Activated CD4-positive, CD25-positive, alpha-beta regulatory T cell treated with anti-CD3 and anti-CD28 coated beads, Interleukin-2, amount 50 U/mL, for 16 hours (primary cell): ENCODE data around the gene CRYZL1.

Source experiments
- DNase-seq: peaks from one replicate; pipeline ENCODE4 v3.0.0-alpha.2; 2020; ENCODE audit warnings: low read depth, low spot score

The CRYZL1 gene

DNA sequence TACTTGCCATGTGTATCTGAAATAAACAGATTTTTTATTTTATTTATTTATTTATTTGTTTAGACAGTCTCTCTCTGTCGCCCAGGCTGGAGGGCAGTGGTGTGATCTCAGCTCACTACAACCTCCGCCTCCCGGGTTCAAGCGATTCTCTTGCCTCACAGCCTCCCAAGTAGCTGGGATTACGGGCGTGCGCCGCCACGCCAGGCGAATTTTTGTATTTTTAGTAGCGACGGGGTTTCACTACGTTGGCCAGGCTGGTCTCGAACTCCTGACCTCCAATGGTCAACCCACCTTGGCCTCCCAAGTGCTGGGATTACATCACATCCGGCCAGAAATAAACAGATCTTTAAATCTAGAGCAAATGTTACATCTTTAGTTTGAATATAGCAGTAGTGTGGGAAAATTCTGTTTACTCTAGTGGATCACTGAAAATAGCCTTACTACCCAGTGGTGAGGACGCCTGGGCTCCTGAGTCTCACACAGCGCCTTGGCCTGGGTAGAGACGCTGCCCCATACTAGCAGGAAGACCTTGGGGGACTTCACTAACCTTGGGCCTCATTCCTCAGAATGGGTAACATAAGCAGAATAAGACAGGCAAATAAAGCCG lies 100.3 kb downstream of the CRYZL1 start:
- DNase-seq, result no peak

DNA sequence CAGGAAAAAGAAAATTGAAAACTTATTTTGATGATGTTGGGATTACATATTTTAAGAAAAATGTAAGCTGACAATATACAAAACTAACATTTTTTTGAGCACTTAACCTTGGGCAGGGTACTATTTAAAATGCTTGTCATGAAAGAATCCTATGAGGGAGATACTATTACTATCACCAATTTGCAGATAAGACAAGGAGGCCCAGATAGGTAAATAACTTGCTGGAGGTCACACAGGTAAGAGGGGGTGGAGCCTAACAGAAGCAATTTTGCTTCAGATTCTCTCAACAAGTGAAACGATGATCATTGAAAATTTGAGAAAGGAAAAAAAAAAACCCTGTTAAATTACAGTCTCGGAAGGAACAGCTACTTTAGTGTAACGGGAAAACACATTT lies 100.8 kb downstream of the CRYZL1 start:
- no peak for DNase-seq

DNA sequence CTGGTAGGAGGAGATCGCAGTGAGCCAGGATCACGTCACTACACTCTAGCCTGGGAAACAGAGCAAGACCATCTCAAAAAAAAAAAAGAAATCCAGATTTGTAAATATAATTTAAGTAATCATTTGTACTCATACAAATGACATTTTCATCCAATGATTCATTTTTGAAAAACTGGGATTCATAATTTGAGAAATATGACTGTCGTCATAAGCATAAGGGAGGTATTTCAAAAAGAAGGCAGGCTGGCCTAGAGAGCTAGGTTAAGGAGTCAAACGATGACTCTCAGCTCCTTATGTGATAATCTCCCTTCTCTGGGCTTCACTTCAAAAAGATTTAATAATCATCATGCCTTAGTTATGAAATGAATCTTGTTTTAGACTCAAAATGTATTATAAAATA lies 101.9 kb downstream of the CRYZL1 start:
- DNase-seq, result no peak
